Measurements from ENCODE around the gene LRCOL1. TPM values are rescaled to one million over a fixed set of nuclear protein-coding genes. Genes with fewer than 3 reads are reported as not detected.

LRCOL1 gene
- polyA plus RNA-seq, 3 donors = not detected

DNA sequence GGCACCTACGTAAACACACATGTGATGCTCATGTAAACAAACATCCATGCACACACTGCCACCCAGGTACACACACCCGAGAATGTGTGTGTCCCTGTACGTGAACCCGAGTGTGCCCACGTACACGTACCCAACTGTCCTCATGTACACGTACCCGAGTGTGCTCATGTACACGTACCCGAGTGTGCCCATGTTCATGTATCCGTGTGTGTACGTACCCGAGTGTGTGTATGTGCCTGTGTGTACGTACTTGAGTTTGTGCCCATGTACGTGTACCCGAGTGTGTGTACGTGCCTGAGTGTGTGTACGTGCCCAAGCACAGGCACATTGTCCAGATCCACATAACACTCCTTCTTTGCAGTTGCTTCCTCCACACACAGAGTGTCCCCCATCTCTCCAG is 45.0 kb downstream of the LRCOL1 start:
- Mint-ChIP-seq H3K36me3 (peaks cover 18 to 44% of the 10 kb centered on the region in 2 donors), H3K9me3 (peaks cover 0 to 2% (median 0%) of the 10 kb centered on the region in 7 donors), H3K27me3 (ENCODE audit: low read depth in 3 of 3) (peaks cover 4 to 12% (median 7%) of the 10 kb centered on the region in 3 donors), H3K4me3 (no peak overlapping the region), H3K4me1 (peaks cover 4% of the 10 kb centered on the region), H3K27ac (peak overlapping the region in 1 of 7 donors; percentile 31)
- H3K79me2 ChIP-seq (ENCODE audit: insufficient read depth, low read length) = no peaks in the 10 kb centered on the region
- 94% methylated on average over 10 of the region's 18 CpGs for WGBS (ENCODE audit: insufficient coverage)
- H3K27me3 ChIP-seq (ENCODE audit: control insufficient read depth in 2 of 2, insufficient read depth in 2 of 2, low read length in 2 of 2) = peaks cover 2 to 7% of the 10 kb centered on the region in 2 donors
- no peaks in the 10 kb centered on the region for H3K9me3 ChIP-seq (replicated peaks in 1 of 2; ENCODE audit: control insufficient read depth in 1 of 2, insufficient read depth in 1 of 2, low read length in 2 of 2)
- peaks cover 39% of the 10 kb centered on the region for H4K20me1 ChIP-seq (ENCODE audit: insufficient read depth, low read length)
- peaks cover 17 to 23% of the 10 kb centered on the region in 2 donors for H3K36me3 ChIP-seq (replicated peaks in 1 of 2; ENCODE audit: control insufficient read depth in 1 of 2, insufficient read depth in 2 of 2, low read length in 2 of 2)
- no peak for DNase-seq
- H3K9ac ChIP-seq (ENCODE audit: insufficient read depth, low read length, poor library complexity, severe bottlenecking) = no peak overlapping the region
- H3K4me3 ChIP-seq (replicated peaks in 1 of 3; ENCODE audit: low read depth in 2 of 3, low read length in 3 of 3) = no peak overlapping the region
- peaks cover 7 to 8% of the 10 kb centered on the region in 2 donors for H3K4me1 ChIP-seq (ENCODE audit: control insufficient read depth in 1 of 2, insufficient read depth in 2 of 2, low read length in 2 of 2)
- no peak overlapping the region for H3K4me2 ChIP-seq (replicated peaks; ENCODE audit: extremely low read depth, low read length, poor library complexity, severe bottlenecking)
- no peak overlapping the region for H3K27ac ChIP-seq (ENCODE audit: low read depth in 1 of 2, low read length in 2 of 2)
- intact Hi-C loops (cut with micrococcal nuclease) = no loop called here
- H2AFZ ChIP-seq (ENCODE audit: insufficient read depth, low read depth, low read length, poor library complexity, severe bottlenecking) = no peak overlapping the region
- TF ChIP-seq, protein P1, sequence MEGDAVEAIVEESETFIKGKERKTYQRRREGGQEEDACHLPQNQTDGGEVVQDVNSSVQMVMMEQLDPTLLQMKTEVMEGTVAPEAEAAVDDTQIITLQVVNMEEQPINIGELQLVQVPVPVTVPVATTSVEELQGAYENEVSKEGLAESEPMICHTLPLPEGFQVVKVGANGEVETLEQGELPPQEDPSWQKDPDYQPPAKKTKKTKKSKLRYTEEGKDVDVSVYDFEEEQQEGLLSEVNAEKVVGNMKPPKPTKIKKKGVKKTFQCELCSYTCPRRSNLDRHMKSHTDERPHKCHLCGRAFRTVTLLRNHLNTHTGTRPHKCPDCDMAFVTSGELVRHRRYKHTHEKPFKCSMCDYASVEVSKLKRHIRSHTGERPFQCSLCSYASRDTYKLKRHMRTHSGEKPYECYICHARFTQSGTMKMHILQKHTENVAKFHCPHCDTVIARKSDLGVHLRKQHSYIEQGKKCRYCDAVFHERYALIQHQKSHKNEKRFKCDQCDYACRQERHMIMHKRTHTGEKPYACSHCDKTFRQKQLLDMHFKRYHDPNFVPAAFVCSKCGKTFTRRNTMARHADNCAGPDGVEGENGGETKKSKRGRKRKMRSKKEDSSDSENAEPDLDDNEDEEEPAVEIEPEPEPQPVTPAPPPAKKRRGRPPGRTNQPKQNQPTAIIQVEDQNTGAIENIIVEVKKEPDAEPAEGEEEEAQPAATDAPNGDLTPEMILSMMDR (IDR thresholded peaks at IDR 0.05) = no peak

DNA sequence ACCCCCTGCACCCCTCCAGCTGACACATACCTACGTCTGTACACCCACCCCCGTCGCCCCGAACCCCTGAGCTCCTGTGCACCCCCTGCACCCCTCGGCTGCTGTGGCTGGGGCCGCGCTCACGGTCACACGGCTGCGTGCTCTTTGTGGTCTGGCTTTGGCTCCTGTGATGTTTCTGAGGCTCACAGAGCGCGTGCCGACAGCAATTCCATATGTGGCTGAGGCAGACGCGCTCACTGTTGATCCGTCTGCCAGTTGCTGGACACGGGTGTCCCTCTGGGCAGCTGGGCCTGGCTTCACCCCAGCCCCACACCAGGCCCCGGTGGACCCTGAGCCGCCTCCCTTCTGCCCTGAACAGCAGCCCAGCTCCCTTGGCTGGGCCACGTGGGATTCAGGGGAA is 46.5 kb downstream of the LRCOL1 start:
- WGBS (ENCODE audit: insufficient coverage) = 95% methylated on average over 9 of the region's 20 CpGs

More for the DNA sequence above, 46.5 kb downstream of the LRCOL1 start:
- Mint-ChIP-seq H3K9me3 (peaks cover 0 to 8% (median 0%) of the 10 kb centered on the region in 7 donors), H3K27ac (no peak overlapping the region), H3K27me3 (ENCODE audit: low read depth in 3 of 3) (peaks cover 12 to 24% (median 15%) of the 10 kb centered on the region in 3 donors), H3K4me1 (peaks cover 11% of the 10 kb centered on the region), H3K36me3 (peaks cover 18 to 41% of the 10 kb centered on the region in 2 donors), H3K4me3 (no peak overlapping the region)
- Histone ChIP-seq H3K27ac (ENCODE audit: low read depth in 1 of 2, low read length in 2 of 2) (no peak overlapping the region), H2AFZ (ENCODE audit: insufficient read depth, low read depth, low read length, poor library complexity, severe bottlenecking) (no peak overlapping the region), H3K4me3 (replicated peaks in 1 of 3; ENCODE audit: low read depth in 2 of 3, low read length in 3 of 3) (no peak overlapping the region), H3K4me1 (ENCODE audit: control insufficient read depth in 1 of 2, insufficient read depth in 2 of 2, low read length in 2 of 2) (peaks cover 14 to 21% of the 10 kb centered on the region in 2 donors), H3K9me3 (replicated peaks in 1 of 2; ENCODE audit: control insufficient read depth in 1 of 2, insufficient read depth in 1 of 2, low read length in 2 of 2) (no peaks in the 10 kb centered on the region), H3K36me3 (replicated peaks in 1 of 2; ENCODE audit: control insufficient read depth in 1 of 2, insufficient read depth in 2 of 2, low read length in 2 of 2) (peaks cover 17 to 23% of the 10 kb centered on the region in 2 donors), H3K27me3 (ENCODE audit: control insufficient read depth in 2 of 2, insufficient read depth in 2 of 2, low read length in 2 of 2) (peaks cover 6 to 14% of the 10 kb centered on the region in 2 donors), H3K79me2 (ENCODE audit: insufficient read depth, low read length) (no peaks in the 10 kb centered on the region), H3K4me2 (replicated peaks; ENCODE audit: extremely low read depth, low read length, poor library complexity, severe bottlenecking) (no peak overlapping the region), H3K9ac (ENCODE audit: insufficient read depth, low read length, poor library complexity, severe bottlenecking) (no peak overlapping the region), H4K20me1 (ENCODE audit: insufficient read depth, low read length) (peaks cover 51% of the 10 kb centered on the region)
- intact Hi-C loops (cut with micrococcal nuclease) = no loop called here
- TF ChIP-seq, protein P1 (IDR thresholded peaks at IDR 0.05) = no peak
- no peak for DNase-seq
